ENCODE data around the gene FGFR3.

Gene FGFR3

GRCh38 chr4:1793940-1794808 lies 1.1 kb downstream of the FGFR3 start:
- DNase-seq (ENCODE audit: insufficient read length) (no peak), FAIRE-seq (no peak)
- TF ChIP-seq TAF1 (IDR thresholded peaks at IDR 0.05; ENCODE audit: borderline replicate concordance, low read depth, low read length) (no peak), POLR2AphosphoS5 (IDR thresholded peaks at IDR 0.05; ENCODE audit: low read depth, low read length) (no peak), POLR2A (IDR thresholded peaks at IDR 0.05; ENCODE audit: low read depth, low read length) (no peak)

GRCh38 chr4:1794809-1795298 lies 1.8 kb downstream of the FGFR3 start:
- no peak for TF ChIP-seq POLR2AphosphoS5 (IDR thresholded peaks at IDR 0.05; ENCODE audit: low read depth, low read length)
- no peak for TF ChIP-seq TAF1 (IDR thresholded peaks at IDR 0.05; ENCODE audit: borderline replicate concordance, low read depth, low read length)
- no peak for TF ChIP-seq POLR2A (IDR thresholded peaks at IDR 0.05; ENCODE audit: low read depth, low read length)
- FAIRE-seq: no peak
- DNase-seq (ENCODE audit: insufficient read length): no peak

- TF ChIP-seq TAF1 (IDR thresholded peaks at IDR 0.05; ENCODE audit: borderline replicate concordance, low read depth, low read length) (no peak), POLR2A (IDR thresholded peaks at IDR 0.05; ENCODE audit: low read depth, low read length) (no peak), POLR2AphosphoS5 (IDR thresholded peaks at IDR 0.05; ENCODE audit: low read depth, low read length) (no peak)
- DNase-seq (ENCODE audit: insufficient read length) (no peak), FAIRE-seq (no peak)
Measured at GRCh38 chr4:1795299-1796195, 2.5 kb downstream of the FGFR3 start.

GRCh38 chr4:1796486-1797204 lies 3.6 kb downstream of the FGFR3 start:
- DNase-seq (ENCODE audit: insufficient read length): no peak
- no peak for FAIRE-seq
- TF ChIP-seq POLR2AphosphoS5 (IDR thresholded peaks at IDR 0.05; ENCODE audit: low read depth, low read length): no peak
- no peak for TF ChIP-seq POLR2A (IDR thresholded peaks at IDR 0.05; ENCODE audit: low read depth, low read length)
- TF ChIP-seq TAF1 (IDR thresholded peaks at IDR 0.05; ENCODE audit: borderline replicate concordance, low read depth, low read length): no peak

- no peak for TF ChIP-seq POLR2AphosphoS5 (IDR thresholded peaks at IDR 0.05; ENCODE audit: low read depth, low read length)
- no peak for TF ChIP-seq TAF1 (IDR thresholded peaks at IDR 0.05; ENCODE audit: borderline replicate concordance, low read depth, low read length)
- no peak for TF ChIP-seq POLR2A (IDR thresholded peaks at IDR 0.05; ENCODE audit: low read depth, low read length)
- FAIRE-seq: no peak
- DNase-seq (ENCODE audit: insufficient read length): no peak
Measured at GRCh38 chr4:1797298-1797860, 4.3 kb downstream of the FGFR3 start.

GRCh38 chr4:1797861-1798579 lies 4.9 kb downstream of the FGFR3 start:
- DNase-seq (ENCODE audit: insufficient read length) (no peak), FAIRE-seq (no peak)
- TF ChIP-seq POLR2AphosphoS5 (IDR thresholded peaks at IDR 0.05; ENCODE audit: low read depth, low read length) (no peak), TAF1 (IDR thresholded peaks at IDR 0.05; ENCODE audit: borderline replicate concordance, low read depth, low read length) (no peak), POLR2A (IDR thresholded peaks at IDR 0.05; ENCODE audit: low read depth, low read length) (no peak)

GRCh38 chr4:1798580-1799386 lies 5.7 kb downstream of the FGFR3 start:
- FAIRE-seq (no peak), DNase-seq (ENCODE audit: insufficient read length) (no peak)
- TF ChIP-seq TAF1 (IDR thresholded peaks at IDR 0.05; ENCODE audit: borderline replicate concordance, low read depth, low read length): no peak
- no peak for TF ChIP-seq POLR2A (IDR thresholded peaks at IDR 0.05; ENCODE audit: low read depth, low read length)
- no peak for TF ChIP-seq POLR2AphosphoS5 (IDR thresholded peaks at IDR 0.05; ENCODE audit: low read depth, low read length)

GRCh38 chr4:1799387-1800375 lies 6.6 kb downstream of the FGFR3 start:
- TF ChIP-seq POLR2A (IDR thresholded peaks at IDR 0.05; ENCODE audit: low read depth, low read length) (no peak), TAF1 (IDR thresholded peaks at IDR 0.05; ENCODE audit: borderline replicate concordance, low read depth, low read length) (no peak), POLR2AphosphoS5 (IDR thresholded peaks at IDR 0.05; ENCODE audit: low read depth, low read length) (no peak)
- FAIRE-seq (no peak), DNase-seq (ENCODE audit: insufficient read length) (no peak)

All from GM12892 (cell line).